ENCODE data around the gene CREB3L2.
"Not testable (repeated sequence)": the region's sequence is repeated elsewhere in the genome, so short reads cannot be mapped to it uniquely, and the experiment has no call there.

Gene CREB3L2

DNA sequence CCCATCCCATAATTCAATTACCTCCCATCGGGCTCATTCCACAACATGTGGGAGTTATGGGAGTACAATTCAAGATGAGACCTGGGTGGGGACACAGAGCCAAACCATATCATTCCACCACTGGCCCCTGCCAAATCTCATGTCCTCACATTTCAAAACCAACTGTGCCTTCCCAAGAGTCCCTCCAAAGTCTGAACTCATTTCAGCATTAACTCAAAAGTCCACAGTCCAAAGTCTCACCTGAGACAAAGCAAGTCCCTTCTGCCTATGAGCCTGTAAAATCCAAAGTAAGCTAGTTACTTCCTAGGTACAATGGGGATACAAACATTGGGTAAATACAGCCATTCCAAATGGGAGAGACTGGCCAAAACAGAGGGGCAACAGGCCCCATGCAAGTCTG, 170.3 kb downstream of the CREB3L2 start:
- DNase-seq: not testable (repeated sequence)

DNA sequence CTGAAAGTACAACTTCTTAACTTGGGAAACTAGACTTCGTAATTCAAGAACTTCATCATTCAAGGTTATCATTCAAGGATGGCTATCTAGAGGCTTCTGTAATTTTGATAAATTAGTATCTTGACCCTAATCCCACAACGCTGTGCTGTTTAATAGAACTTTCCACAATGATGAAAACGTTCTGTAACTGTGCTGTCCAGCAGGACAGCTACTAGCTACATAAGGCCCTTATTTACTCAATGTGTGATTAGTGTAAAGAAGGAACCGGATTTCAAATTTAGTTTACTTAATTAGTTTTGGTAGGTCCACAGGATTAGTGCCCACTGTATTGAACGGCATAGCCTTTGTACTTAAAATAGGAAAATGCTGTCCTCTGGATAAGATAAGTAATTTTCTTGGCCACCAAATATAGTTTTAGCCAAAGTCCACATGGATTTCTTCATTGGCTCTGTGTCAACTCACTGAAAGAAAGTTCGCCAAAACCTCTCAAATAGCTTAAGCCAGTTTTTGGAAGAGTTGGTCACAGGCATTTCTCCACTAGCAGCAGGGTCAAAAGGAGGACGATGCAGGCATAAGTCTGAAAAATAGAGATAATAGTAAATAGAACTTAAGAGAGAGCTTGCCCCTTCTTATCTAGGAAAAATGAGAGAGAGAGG, 172.4 kb downstream of the CREB3L2 start:
- DNase-seq: no peak

DNA sequence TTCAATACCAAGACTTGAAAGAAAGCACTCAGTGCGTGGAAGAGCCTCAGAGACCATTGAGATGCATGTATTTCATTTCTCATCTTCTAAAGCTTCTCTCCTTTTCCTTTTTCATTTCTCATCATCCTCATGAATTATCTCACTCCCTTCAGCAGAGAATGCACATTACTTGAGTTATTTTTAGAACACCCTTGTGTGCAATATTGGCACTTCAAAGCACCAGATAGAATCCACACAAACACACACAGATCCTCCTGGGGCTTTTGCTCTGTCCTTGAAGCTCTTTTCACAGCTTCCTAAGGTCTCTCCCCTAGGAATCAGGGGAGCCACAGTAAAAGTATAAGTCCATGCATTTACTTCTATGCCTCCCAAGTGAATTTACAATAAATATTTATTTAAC, 173.4 kb downstream of the CREB3L2 start:
- no peak for DNase-seq

GRCh38 chr7:137825489-137825888, 176.4 kb downstream of the CREB3L2 start:
- DNase-seq: no peak

All from stimulated activated CD4-positive, alpha-beta T cell treated with anti-CD3 and anti-CD28 coated beads, Interleukin-2, amount 100 ng/mL, for 24 hours (primary cell).